GM18499 (cell line): ENCODE data around the gene SIGLEC1.

ENCODE experiments used
- ATAC-seq: cut with Tn5 transposase; IDR thresholded peaks from one replicate; pipeline ENCODE4 v1.9.1; 2021; ENCODE audit warnings: moderate number of reproducible peaks; ENCODE audit not compliant: insufficient read depth, unreplicated experiment

Gene SIGLEC1

GRCh38 chr20:3712279-3712873 is at the start of gene SIGLEC1:
SIGLEC1 (minus strand) TSS chr20:3712600; CDS start chr20:3707128, 5,472 bp downstream.
- ATAC-seq, result no peak

GRCh38 chr20:3760655-3761348 is 48.4 kb upstream of the SIGLEC1 start:
- ATAC-seq, result no peak

- ATAC-seq, result no peak
Observed at GRCh38 chr20:3759884-3760283, 47.5 kb upstream of the SIGLEC1 start.

GRCh38 chr20:3759316-3759823 is 47.0 kb upstream of the SIGLEC1 start:
- no peak for ATAC-seq

- ATAC-seq, result no peak
Observed at GRCh38 chr20:3758566-3758965, 46.2 kb upstream of the SIGLEC1 start.

- ATAC-seq, result no peak
Observed at GRCh38 chr20:3757268-3757667, 44.9 kb upstream of the SIGLEC1 start.

GRCh38 chr20:3755814-3756480 is 43.5 kb upstream of the SIGLEC1 start:
- no peak for ATAC-seq

- ATAC-seq, result no peak
Observed at GRCh38 chr20:3755269-3755668, 42.9 kb upstream of the SIGLEC1 start.

GRCh38 chr20:3754276-3754630 is 41.9 kb upstream of the SIGLEC1 start:
- no peak for ATAC-seq

GRCh38 chr20:3753501-3754275 is 41.3 kb upstream of the SIGLEC1 start:
- ATAC-seq, result no peak

GRCh38 chr20:3753098-3753497 is 40.7 kb upstream of the SIGLEC1 start:
- no peak for ATAC-seq

- ATAC-seq, result no peak
Observed at GRCh38 chr20:3752386-3752759, 40.0 kb upstream of the SIGLEC1 start.

- no peak for ATAC-seq
Observed at GRCh38 chr20:3751675-3752385, 39.4 kb upstream of the SIGLEC1 start.

- no peak for ATAC-seq
Observed at GRCh38 chr20:3751305-3751674, 38.9 kb upstream of the SIGLEC1 start.

- no peak for ATAC-seq
Observed at GRCh38 chr20:3749689-3750531, 37.5 kb upstream of the SIGLEC1 start.

- no peak for ATAC-seq
Observed at GRCh38 chr20:3749087-3749688, 36.8 kb upstream of the SIGLEC1 start.

- no peak for ATAC-seq
Observed at GRCh38 chr20:3748073-3748472, 35.7 kb upstream of the SIGLEC1 start.

GRCh38 chr20:3747471-3747870 is 35.1 kb upstream of the SIGLEC1 start:
- ATAC-seq, result no peak

- ATAC-seq, result no peak
Observed at GRCh38 chr20:3745686-3746173, 33.3 kb upstream of the SIGLEC1 start.
